SK-N-SH (cell line): Measurements from ENCODE around the gene RAI1. TPM values are rescaled to one million over a fixed set of nuclear protein-coding genes. Genes with fewer than 3 reads are reported as not detected.

Experiments used
- CTCF ChIA-PET: fragments of 300-600, 350-600 bp; formaldehyde crosslinking; extraction: SDS; loops from one replicate; lab custom pipeline; 2021; lab: Yijun Ruan, JAX
- POLR2A ChIA-PET: fragments of 350-600 bp; sonication (Branson Sonifier 250); formaldehyde crosslinking; extraction: SDS; loops from one replicate; lab custom pipeline; 2020; ENCODE audit warnings: antibody characterized with exemption, inconsistent platforms; lab: Yijun Ruan, JAX
- DNase-seq: peaks from one replicate; pipeline ENCODE4 v3.0.0; 2012
- H2AFZ ChIP-seq: fragments of 200-600 bp; sonication (generic); 2 replicates; pipeline ENCODE4 v1.8.1; 2016; ENCODE audit warnings: antibody characterized with exemption, mild to moderate bottlenecking, low read depth
- H3F3A ChIP-seq: fragments of 200-600 bp; sonication (generic); replicated peaks from 2 replicates; pipeline ENCODE3; 2016; ENCODE audit warnings: antibody characterized with exemption, mild to moderate bottlenecking; ENCODE audit not compliant: insufficient read depth
- H3K27ac ChIP-seq, 2 experiments: fragments of 200-500 bp in 1 of 2; fragments of 200-600 bp in 1 of 2; sonication (Bioruptor generic) in 1 of 2; sonication (generic), shearing (Covaris generic) in 1 of 2; 2 replicates each; pipeline versions ENCODE4 v1.5.1 to v1.6.1; 2014 to 2016; ENCODE audit warnings: low read depth in 2 of 2, inconsistent platforms in 1 of 2, low read length in 1 of 2, mild to moderate bottlenecking in 1 of 2, mixed read lengths in 1 of 2
- H3K27me3 ChIP-seq: fragments of 200-600 bp; sonication (generic), shearing (Covaris generic); 2 replicates; pipeline ENCODE4 v1.6.1; 2016; ENCODE audit warnings: mixed run types; ENCODE audit not compliant: insufficient read depth
- H3K36me3 ChIP-seq, 2 experiments: fragments of 200-500 bp in 1 of 2; fragments of 200-600 bp in 1 of 2; sonication (Bioruptor generic) in 1 of 2; sonication (generic) in 1 of 2; replicated peaks in 1 of 2; 2 replicates each; pipeline versions ENCODE3 to v1.5.1; 2014 to 2016; ENCODE audit warnings: low read length in 1 of 2, mild to moderate bottlenecking in 1 of 2; ENCODE audit not compliant: insufficient read depth in 2 of 2, control insufficient read depth in 1 of 2
- H3K4me1 ChIP-seq, 2 experiments: fragments of 200-500 bp in 1 of 2; fragments of 200-600 bp in 1 of 2; sonication (Bioruptor generic) in 1 of 2; sonication (generic), shearing (Covaris generic) in 1 of 2; 2 replicates each; pipeline versions ENCODE4 v1.5.1 to v1.6.1; 2014 to 2016; ENCODE audit warnings: low read depth in 1 of 2, low read length in 1 of 2, mixed run types in 1 of 2; ENCODE audit not compliant: insufficient read depth in 2 of 2, control insufficient read depth in 1 of 2
- H3K4me2 ChIP-seq: fragments of 200-600 bp; sonication (generic), shearing (Covaris generic); 2 replicates; pipeline ENCODE4 v1.6.1; 2017; ENCODE audit warnings: mixed run types
- H3K4me3 ChIP-seq, 2 experiments: fragments of 200-500 bp in 1 of 2; fragments of 200-600 bp in 1 of 2; sonication (Bioruptor generic) in 1 of 2; sonication (generic), shearing (Covaris generic) in 1 of 2; 2 replicates each; pipeline versions ENCODE4 v1.5.1 to v1.8.1; 2014 to 2016; ENCODE audit warnings: low read depth in 2 of 2, inconsistent platforms in 1 of 2, low read length in 1 of 2, mild to moderate bottlenecking in 1 of 2, mixed read lengths in 1 of 2, moderate library complexity in 1 of 2
- H3K79me2 ChIP-seq: fragments of 200-600 bp; sonication (generic); 2 replicates; pipeline ENCODE4 v1.8.1; 2017; ENCODE audit warnings: mild to moderate bottlenecking; ENCODE audit not compliant: insufficient read depth
- H3K9ac ChIP-seq: fragments of 200-600 bp; sonication (generic); 2 replicates; pipeline ENCODE4 v1.6.1; 2017; ENCODE audit warnings: mixed run types
- H3K9me2 ChIP-seq: fragments of 200-600 bp; sonication (generic); 2 replicates; pipeline ENCODE4 v1.6.1; 2017; ENCODE audit warnings: mixed run types
- H3K9me3 ChIP-seq: fragments of 200-600 bp; sonication (generic); 2 replicates; pipeline ENCODE4 v1.6.1; 2017; ENCODE audit warnings: mixed run types, mild to moderate bottlenecking, moderate library complexity
- H4K20me1 ChIP-seq: fragments of 200-600 bp; sonication (generic); 2 replicates; pipeline ENCODE4 v1.6.1; 2017; ENCODE audit warnings: mild to moderate bottlenecking, mixed run types; ENCODE audit not compliant: insufficient read depth
- ELF1 ChIP-seq: IDR thresholded peaks from 2 replicates; pipeline ENCODE4 v1.4.0; 2012
- EZH2phosphoT487 ChIP-seq: fragments of 200-600 bp; sonication (generic); IDR thresholded peaks from 2 replicates; pipeline ENCODE4 v1.6.1; 2017; ENCODE audit warnings: low read depth, mixed run types, mild to moderate bottlenecking, antibody characterized with exemption, moderate library complexity, borderline replicate concordance
- FOXM1 ChIP-seq: IDR thresholded peaks from 2 replicates; pipeline ENCODE4 v1.4.0; 2012; ENCODE audit warnings: low read depth, mild to moderate bottlenecking
- GABPA ChIP-seq: IDR thresholded peaks from 2 replicates; pipeline ENCODE4 v1.4.0; 2012; ENCODE audit warnings: low read depth, mild to moderate bottlenecking
- GATA2 ChIP-seq: sonication (generic); formaldehyde crosslinking; IDR thresholded peaks from 2 replicates; pipeline ENCODE4 v1.5.0; 2020; ENCODE audit warnings: mild to moderate bottlenecking, missing genetic modification reagents
- JUND ChIP-seq: IDR thresholded peaks from 2 replicates; pipeline ENCODE4 v1.4.0; 2012
- NFIC ChIP-seq: IDR thresholded peaks from 2 replicates; pipeline ENCODE4 v1.4.0; 2012; ENCODE audit warnings: borderline replicate concordance
- NRF1 ChIP-seq: IDR thresholded peaks from 2 replicates; pipeline ENCODE4 v1.6.1; 2012; ENCODE audit warnings: low read depth, mild to moderate bottlenecking, low read length
- POLR2AphosphoS5 ChIP-seq: IDR thresholded peaks from 2 replicates; pipeline ENCODE4 v1.6.1; 2012; ENCODE audit warnings: low read depth, low read length
- REST ChIP-seq: IDR thresholded peaks from 2 replicates; pipeline ENCODE4 v1.6.1; 2012; ENCODE audit warnings: mild to moderate bottlenecking, low read depth, low read length, moderate library complexity
- RFX5 ChIP-seq: IDR thresholded peaks from 2 replicates; pipeline ENCODE4 v1.6.1; 2012; ENCODE audit warnings: mild to moderate bottlenecking, improper control_type of control experiment, low read length
- SIN3A ChIP-seq: IDR thresholded peaks from 2 replicates; pipeline ENCODE4 v1.6.1; 2012; ENCODE audit warnings: low read depth, mild to moderate bottlenecking, low read length, moderate library complexity, borderline replicate concordance
- TCF12 ChIP-seq: IDR thresholded peaks from 2 replicates; pipeline ENCODE4 v1.4.0; 2012
- WGBS: methylation state at CpG from one replicate; pipeline ENCODE4 v1.1.6; 2017; ENCODE audit warnings: low lambda C conversion rate; 5-methylcytosine and 5-hydroxymethylcytosine counted together
- polyA plus RNA-seq, 3 experiments: library from polyadenylated mRNA; depleted of rRNA; stranded (reverse); fragments of >200 nt; gene quantifications; 2 replicates each; pipeline ENCODE4 v1.2.3, GENCODE V29; 2012
- TF ChIP-seq, protein P1 (sequence below): IDR thresholded peaks from 2 replicates; pipeline ENCODE4 v1.4.0; 2012; ENCODE audit warnings: low read depth
- TF ChIP-seq, protein P2 (sequence below): fragments of 200-600 bp; sonication (generic); IDR thresholded peaks from 2 replicates; pipeline ENCODE4 v1.6.1; 2017; ENCODE audit warnings: antibody characterized with exemption, mild to moderate bottlenecking, moderate library complexity
- TF ChIP-seq, protein P3 (sequence below): IDR thresholded peaks from 2 replicates; pipeline ENCODE4 v1.4.0; 2012; ENCODE audit warnings: low read depth, borderline replicate concordance
- TF ChIP-seq, protein P4 (sequence below): IDR thresholded peaks from 2 replicates; pipeline ENCODE4 v1.4.0; 2012; ENCODE audit warnings: low read depth, borderline replicate concordance

The RAI1 gene
- polyA plus RNA-seq, 1 of the 3 experiments (the other 2 are of a cell fraction): 4.7 TPM

DNA sequence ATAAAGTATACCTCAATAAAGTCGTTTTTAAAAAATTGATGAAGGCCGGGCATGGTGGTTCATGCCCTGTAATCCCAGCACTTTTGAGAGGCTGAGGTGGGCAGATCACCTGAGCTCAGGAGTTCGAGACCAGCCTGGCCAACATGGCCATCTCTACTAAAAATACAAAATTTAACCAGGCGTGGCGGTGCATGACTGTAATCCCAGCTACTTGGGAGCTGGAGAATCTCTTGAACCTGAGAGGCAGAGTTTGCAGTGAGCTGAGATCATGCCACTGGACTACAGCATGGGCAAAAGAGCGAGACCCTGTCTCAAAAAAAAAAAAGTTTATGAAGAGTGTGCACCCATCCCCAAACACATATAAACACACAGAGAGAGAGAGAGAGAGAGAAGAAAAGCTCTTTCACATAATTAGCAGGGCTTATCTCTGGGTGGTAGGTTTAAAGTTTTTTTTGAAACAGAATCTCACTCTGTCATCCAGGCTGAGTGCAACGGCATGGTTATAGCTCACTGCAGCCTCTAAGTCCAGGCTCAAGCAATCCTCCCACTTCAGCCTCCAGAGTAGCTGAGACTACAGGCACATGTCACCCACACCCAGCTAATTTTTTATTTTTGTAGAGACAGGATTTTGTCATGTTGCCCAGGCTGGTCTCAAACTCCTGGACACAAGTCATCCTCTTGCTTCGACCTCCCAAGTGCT, 152.6 kb downstream of the RAI1 start:
- DNase-seq: no peak
- H3K9me2 ChIP-seq: no peaks in the 10 kb centered on the region
- ChIA-PET POLR2A (interaction anchor here (0.6 kb wide), 1 partner anchor 119 kb away, joined by 3 read pairs; no protein-coding TSS in a partner anchor), CTCF (interaction anchor here (1.3 to 5.2 kb wide), 3 partner anchors 21 to 151 kb away, joined by 4 to 32 read pairs (median 4); no protein-coding TSS in a partner anchor)
- no peaks in the 10 kb centered on the region for H4K20me1 ChIP-seq
- H3K4me1 ChIP-seq: peaks cover 17 to 62% of the 10 kb centered on the region in 2 experiments; a peak in 2 of 4 replicates
- H3K4me2 ChIP-seq: no peak overlapping the region
- H3K27ac ChIP-seq: no peak overlapping the region; a peak in 1 of 4 replicates
- WGBS: 88% methylated on average over 8 of the region's 8 CpGs
- peaks cover 6% of the 10 kb centered on the region; the same call in 1 of the 2 replicates for H3K79me2 ChIP-seq
- no peak overlapping the region for H2AFZ ChIP-seq
- H3K9me3 ChIP-seq: no peaks in the 10 kb centered on the region
- H3K4me3 ChIP-seq: no peak overlapping the region
- H3K36me3 ChIP-seq: no peaks in the 10 kb centered on the region
- H3K27me3 ChIP-seq: no peaks in the 10 kb centered on the region
- TF ChIP-seq SIN3A (no peak), POLR2AphosphoS5 (no peak), ELF1 (no peak)
- TF ChIP-seq, protein P1, sequence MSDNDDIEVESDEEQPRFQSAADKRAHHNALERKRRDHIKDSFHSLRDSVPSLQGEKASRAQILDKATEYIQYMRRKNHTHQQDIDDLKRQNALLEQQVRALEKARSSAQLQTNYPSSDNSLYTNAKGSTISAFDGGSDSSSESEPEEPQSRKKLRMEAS: no peak
- TF ChIP-seq, protein P2, sequence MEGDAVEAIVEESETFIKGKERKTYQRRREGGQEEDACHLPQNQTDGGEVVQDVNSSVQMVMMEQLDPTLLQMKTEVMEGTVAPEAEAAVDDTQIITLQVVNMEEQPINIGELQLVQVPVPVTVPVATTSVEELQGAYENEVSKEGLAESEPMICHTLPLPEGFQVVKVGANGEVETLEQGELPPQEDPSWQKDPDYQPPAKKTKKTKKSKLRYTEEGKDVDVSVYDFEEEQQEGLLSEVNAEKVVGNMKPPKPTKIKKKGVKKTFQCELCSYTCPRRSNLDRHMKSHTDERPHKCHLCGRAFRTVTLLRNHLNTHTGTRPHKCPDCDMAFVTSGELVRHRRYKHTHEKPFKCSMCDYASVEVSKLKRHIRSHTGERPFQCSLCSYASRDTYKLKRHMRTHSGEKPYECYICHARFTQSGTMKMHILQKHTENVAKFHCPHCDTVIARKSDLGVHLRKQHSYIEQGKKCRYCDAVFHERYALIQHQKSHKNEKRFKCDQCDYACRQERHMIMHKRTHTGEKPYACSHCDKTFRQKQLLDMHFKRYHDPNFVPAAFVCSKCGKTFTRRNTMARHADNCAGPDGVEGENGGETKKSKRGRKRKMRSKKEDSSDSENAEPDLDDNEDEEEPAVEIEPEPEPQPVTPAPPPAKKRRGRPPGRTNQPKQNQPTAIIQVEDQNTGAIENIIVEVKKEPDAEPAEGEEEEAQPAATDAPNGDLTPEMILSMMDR: no peak
- TF ChIP-seq, protein P3, sequence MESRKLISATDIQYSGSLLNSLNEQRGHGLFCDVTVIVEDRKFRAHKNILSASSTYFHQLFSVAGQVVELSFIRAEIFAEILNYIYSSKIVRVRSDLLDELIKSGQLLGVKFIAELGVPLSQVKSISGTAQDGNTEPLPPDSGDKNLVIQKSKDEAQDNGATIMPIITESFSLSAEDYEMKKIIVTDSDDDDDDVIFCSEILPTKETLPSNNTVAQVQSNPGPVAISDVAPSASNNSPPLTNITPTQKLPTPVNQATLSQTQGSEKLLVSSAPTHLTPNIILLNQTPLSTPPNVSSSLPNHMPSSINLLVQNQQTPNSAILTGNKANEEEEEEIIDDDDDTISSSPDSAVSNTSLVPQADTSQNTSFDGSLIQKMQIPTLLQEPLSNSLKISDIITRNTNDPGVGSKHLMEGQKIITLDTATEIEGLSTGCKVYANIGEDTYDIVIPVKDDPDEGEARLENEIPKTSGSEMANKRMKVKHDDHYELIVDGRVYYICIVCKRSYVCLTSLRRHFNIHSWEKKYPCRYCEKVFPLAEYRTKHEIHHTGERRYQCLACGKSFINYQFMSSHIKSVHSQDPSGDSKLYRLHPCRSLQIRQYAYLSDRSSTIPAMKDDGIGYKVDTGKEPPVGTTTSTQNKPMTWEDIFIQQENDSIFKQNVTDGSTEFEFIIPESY: no peak
- peaks cover 10% of the 10 kb centered on the region for H3F3A ChIP-seq
- H3K9ac ChIP-seq: no peak overlapping the region

DNA sequence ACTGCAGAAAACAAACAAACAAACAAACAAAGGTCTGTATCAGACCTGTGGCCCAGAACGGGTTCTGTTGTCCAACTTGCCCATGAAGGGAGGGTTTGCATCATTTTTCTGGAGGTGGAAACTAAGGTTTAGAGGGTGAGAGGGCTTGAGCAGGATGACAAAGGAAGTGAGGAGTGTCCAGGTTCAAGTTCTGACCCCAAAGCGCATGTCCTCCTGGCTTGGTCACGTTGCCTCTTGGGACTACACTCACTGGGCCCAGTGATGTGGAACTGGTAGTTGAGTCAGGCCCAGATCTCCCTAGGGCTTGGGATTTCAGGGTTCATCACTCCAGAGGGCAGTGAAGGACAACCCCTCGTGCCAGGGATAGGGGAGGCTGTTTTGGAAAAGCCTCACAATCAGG, 153.7 kb downstream of the RAI1 start:
- no peaks in the 10 kb centered on the region for H3K9me2 ChIP-seq
- TF ChIP-seq NFIC: no peak
- TF ChIP-seq JUND: no peak
- no peak for TF ChIP-seq REST
- TF ChIP-seq FOXM1: no peak
- TF ChIP-seq ELF1: no peak
- TF ChIP-seq GABPA: no peak
- TF ChIP-seq, protein P1: no peak
- TF ChIP-seq GATA2 (CRISPR knock-in tag): no peak
- TF ChIP-seq, protein P4, sequence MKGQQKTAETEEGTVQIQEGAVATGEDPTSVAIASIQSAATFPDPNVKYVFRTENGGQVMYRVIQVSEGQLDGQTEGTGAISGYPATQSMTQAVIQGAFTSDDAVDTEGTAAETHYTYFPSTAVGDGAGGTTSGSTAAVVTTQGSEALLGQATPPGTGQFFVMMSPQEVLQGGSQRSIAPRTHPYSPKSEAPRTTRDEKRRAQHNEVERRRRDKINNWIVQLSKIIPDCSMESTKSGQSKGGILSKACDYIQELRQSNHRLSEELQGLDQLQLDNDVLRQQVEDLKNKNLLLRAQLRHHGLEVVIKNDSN: no peak
- TF ChIP-seq EZH2phosphoT487: no peak
- TF ChIP-seq RFX5: no peak
- no peak for TF ChIP-seq NRF1
- TF ChIP-seq TCF12: no peak
- TF ChIP-seq POLR2AphosphoS5: no peak

More for the DNA sequence above, 153.7 kb downstream of the RAI1 start:
- CTCF ChIA-PET: interaction anchor here (1.0 to 5.2 kb wide), 4 partner anchors 12 to 154 kb away, joined by 3 to 32 read pairs (median 8); partner anchors contain the start of gene RAI1
- H4K20me1 ChIP-seq: no peaks in the 10 kb centered on the region
- no peaks in the 10 kb centered on the region for H3K27me3 ChIP-seq
- peaks cover 6% of the 10 kb centered on the region; the same call in 1 of the 2 replicates for H3K79me2 ChIP-seq
- no peak overlapping the region for H2AFZ ChIP-seq
- peak overlapping the region in 1 of 2 experiments; percentile 79; a peak in 1 of 4 replicates for H3K4me3 ChIP-seq
- H3K4me1 ChIP-seq: peaks cover 22 to 62% of the 10 kb centered on the region in 2 experiments; a peak in 2 of 4 replicates
- H3K9me3 ChIP-seq: no peaks in the 10 kb centered on the region
- peaks cover 10% of the 10 kb centered on the region for H3F3A ChIP-seq
- POLR2A ChIA-PET: interaction anchor here (2.2 kb wide), 1 partner anchor 15 kb away, joined by 7 read pairs; no protein-coding TSS in a partner anchor
- WGBS: 91% methylated on average over 3 of the region's 4 CpGs
- H3K4me2 ChIP-seq: 0 out of 2 replicates have a peak overlapping the region, but pooled peaks have one; percentile 94
- peak overlapping the region in 1 of 2 experiments; percentile 95; a peak in 1 of 4 replicates for H3K27ac ChIP-seq
- DNase-seq: no peak
- no peak overlapping the region for H3K9ac ChIP-seq
- no peaks in the 10 kb centered on the region for H3K36me3 ChIP-seq
